HepG2 (cell line): ENCODE data around the gene LRRC34. TPM values are rescaled to one million over a fixed set of nuclear protein-coding genes. Genes with fewer than 3 reads are reported as not detected.

Source experiments
- ELF3 ChIP-seq: IDR thresholded peaks from 2 replicates; pipeline ENCODE4 v1.6.1; 2016; ENCODE audit warnings: missing genetic modification reagents, missing compliant biosample characterization
- HMGXB3 ChIP-seq: sonication (generic); formaldehyde crosslinking; IDR thresholded peaks from 2 replicates; pipeline ENCODE4 v1.4.0; 2020; ENCODE audit warnings: missing genetic modification reagents, borderline replicate concordance
- RFX5 ChIP-seq: IDR thresholded peaks from 2 replicates; pipeline ENCODE4 v1.6.1; 2011; ENCODE audit warnings: low read depth, low read length, improper control_type of control experiment
- ZBTB39 ChIP-seq: sonication (generic); formaldehyde crosslinking; IDR thresholded peaks from 2 replicates; pipeline ENCODE4 v1.5.0; 2020; ENCODE audit warnings: missing genetic modification reagents
- ZFP1 ChIP-seq: IDR thresholded peaks from 2 replicates; pipeline ENCODE4 v1.6.1; 2016
- ZNF34 ChIP-seq: sonication (generic); formaldehyde crosslinking; IDR thresholded peaks from 2 replicates; pipeline ENCODE4 v1.4.0; 2020; ENCODE audit warnings: mild to moderate bottlenecking, missing genetic modification reagents, borderline replicate concordance
- ZNF550 ChIP-seq: sonication (generic); formaldehyde crosslinking; IDR thresholded peaks from 2 replicates; pipeline ENCODE4 v1.4.0; 2020; ENCODE audit warnings: mild to moderate bottlenecking, missing genetic modification reagents, borderline replicate concordance
- ZSCAN20 ChIP-seq: sonication (generic); formaldehyde crosslinking; IDR thresholded peaks from 2 replicates; pipeline ENCODE4 v1.4.0; 2020; ENCODE audit warnings: missing genetic modification reagents, mild to moderate bottlenecking, borderline replicate concordance
- ZXDC ChIP-seq: sonication (generic); formaldehyde crosslinking; IDR thresholded peaks from 2 replicates; pipeline ENCODE4 v1.5.0; 2020; ENCODE audit warnings: mild to moderate bottlenecking, missing genetic modification reagents
- polyA plus RNA-seq, 8 experiments: library from polyadenylated mRNA; depleted of rRNA in 3 of 8; stranded (reverse) in 7 of 8; unstranded in 1 of 8; fragments of >200 nt; fragmentation: Illumina TruSeq in 4 of 8; extraction: Trizol in 4 of 8; gene quantifications; 2 replicates each; pipeline versions ENCODE4 v1.2.1 to v1.2.3, GENCODE V29; 2011 to 2016; ENCODE audit warnings: low read depth in 4 of 8, missing spikeins in 1 of 8, mixed read lengths in 1 of 8; ENCODE audit not compliant: insufficient read depth in 1 of 8
- total RNA-seq, 5 experiments: library from RNA; depleted of rRNA; stranded (reverse); fragments of >200 nt; fragmentation: Illumina TruSeq; extraction: Trizol; gene quantifications; 2 replicates each; pipeline ENCODE4 v1.2.3, GENCODE V29; 2016; ENCODE audit warnings: low read depth in 1 of 5
- TF ChIP-seq, protein P1 (sequence below): sonication (generic); formaldehyde crosslinking; IDR thresholded peaks from 2 replicates; pipeline ENCODE4 v1.9.0; 2021; ENCODE audit warnings: missing genetic modification reagents, mild to moderate bottlenecking, borderline replicate concordance
- TF ChIP-seq, protein P2 (sequence below): sonication (generic); formaldehyde crosslinking; IDR thresholded peaks from 2 replicates; pipeline ENCODE4 v1.4.0; 2020; ENCODE audit warnings: missing genetic modification reagents

The LRRC34 gene
- total and polyA plus RNA-seq, 2 of the 13 experiments (the other 11 are each of a cell fraction or from before 2014, with no cell fraction given) = not detected

- TF ChIP-seq HMGXB3 (CRISPR knock-in tag) = no peak
- peak; percentile 35; the same call in 1 of the 2 replicates for TF ChIP-seq ELF3
- no peak for TF ChIP-seq ZBTB39 (CRISPR knock-in tag)
- no peak for TF ChIP-seq ZXDC (CRISPR knock-in tag)
- TF ChIP-seq ZFP1 (CRISPR knock-in tag) = no peak
- TF ChIP-seq, protein P1, sequence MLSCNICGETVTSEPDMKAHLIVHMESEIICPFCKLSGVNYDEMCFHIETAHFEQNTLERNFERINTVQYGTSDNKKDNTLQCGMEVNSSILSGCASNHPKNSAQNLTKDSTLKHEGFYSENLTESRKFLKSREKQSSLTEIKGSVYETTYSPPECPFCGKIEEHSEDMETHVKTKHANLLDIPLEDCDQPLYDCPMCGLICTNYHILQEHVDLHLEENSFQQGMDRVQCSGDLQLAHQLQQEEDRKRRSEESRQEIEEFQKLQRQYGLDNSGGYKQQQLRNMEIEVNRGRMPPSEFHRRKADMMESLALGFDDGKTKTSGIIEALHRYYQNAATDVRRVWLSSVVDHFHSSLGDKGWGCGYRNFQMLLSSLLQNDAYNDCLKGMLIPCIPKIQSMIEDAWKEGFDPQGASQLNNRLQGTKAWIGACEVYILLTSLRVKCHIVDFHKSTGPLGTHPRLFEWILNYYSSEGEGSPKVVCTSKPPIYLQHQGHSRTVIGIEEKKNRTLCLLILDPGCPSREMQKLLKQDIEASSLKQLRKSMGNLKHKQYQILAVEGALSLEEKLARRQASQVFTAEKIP (CRISPR knock-in tag) = no peak
- no peak for TF ChIP-seq ZNF34 (CRISPR knock-in tag)
- TF ChIP-seq ZNF550 (CRISPR knock-in tag) = no peak
- no peak for TF ChIP-seq RFX5
- 0 out of 2 replicates have a peak, but pooled peaks have one; percentile 49 for TF ChIP-seq ZSCAN20 (CRISPR knock-in tag)
- TF ChIP-seq, protein P2, sequence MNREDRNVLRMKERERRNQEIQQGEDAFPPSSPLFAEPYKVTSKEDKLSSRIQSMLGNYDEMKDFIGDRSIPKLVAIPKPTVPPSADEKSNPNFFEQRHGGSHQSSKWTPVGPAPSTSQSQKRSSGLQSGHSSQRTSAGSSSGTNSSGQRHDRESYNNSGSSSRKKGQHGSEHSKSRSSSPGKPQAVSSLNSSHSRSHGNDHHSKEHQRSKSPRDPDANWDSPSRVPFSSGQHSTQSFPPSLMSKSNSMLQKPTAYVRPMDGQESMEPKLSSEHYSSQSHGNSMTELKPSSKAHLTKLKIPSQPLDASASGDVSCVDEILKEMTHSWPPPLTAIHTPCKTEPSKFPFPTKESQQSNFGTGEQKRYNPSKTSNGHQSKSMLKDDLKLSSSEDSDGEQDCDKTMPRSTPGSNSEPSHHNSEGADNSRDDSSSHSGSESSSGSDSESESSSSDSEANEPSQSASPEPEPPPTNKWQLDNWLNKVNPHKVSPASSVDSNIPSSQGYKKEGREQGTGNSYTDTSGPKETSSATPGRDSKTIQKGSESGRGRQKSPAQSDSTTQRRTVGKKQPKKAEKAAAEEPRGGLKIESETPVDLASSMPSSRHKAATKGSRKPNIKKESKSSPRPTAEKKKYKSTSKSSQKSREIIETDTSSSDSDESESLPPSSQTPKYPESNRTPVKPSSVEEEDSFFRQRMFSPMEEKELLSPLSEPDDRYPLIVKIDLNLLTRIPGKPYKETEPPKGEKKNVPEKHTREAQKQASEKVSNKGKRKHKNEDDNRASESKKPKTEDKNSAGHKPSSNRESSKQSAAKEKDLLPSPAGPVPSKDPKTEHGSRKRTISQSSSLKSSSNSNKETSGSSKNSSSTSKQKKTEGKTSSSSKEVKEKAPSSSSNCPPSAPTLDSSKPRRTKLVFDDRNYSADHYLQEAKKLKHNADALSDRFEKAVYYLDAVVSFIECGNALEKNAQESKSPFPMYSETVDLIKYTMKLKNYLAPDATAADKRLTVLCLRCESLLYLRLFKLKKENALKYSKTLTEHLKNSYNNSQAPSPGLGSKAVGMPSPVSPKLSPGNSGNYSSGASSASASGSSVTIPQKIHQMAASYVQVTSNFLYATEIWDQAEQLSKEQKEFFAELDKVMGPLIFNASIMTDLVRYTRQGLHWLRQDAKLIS (CRISPR knock-in tag) = no peak
Observed at GRCh38 chr3:169769287-169770181, 43.2 kb downstream of the LRRC34 start, which contains the start of gene ACTRT3 (continued).
